Measurements from ENCODE around the gene CDH4. TPM values are rescaled to one million over a fixed set of nuclear protein-coding genes. Genes with fewer than 3 reads are reported as not detected.

CDH4 gene
- total RNA-seq, 2 experiments from 2014 or later, result 0.06 to 0.08 TPM

DNA sequence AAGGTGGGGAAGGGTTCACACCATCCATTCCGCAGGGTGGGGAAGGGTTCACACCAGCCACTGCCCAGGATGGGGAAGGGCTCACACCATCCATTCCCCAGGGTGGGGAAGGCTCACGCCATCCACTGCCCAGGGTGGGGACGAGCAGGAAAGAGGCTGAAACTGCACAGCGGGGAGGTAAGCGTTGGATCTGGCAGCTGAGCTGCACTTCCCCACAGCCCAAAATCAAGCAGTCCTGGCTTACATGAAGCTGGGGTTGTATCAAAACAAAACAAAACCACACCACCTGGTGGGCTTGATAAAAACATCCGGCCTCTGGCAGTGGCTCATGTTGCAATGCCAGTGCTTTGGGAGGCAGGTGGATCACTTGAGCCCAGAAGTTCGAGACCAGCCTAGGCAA lies 545.1 kb downstream of the CDH4 start:
- Mint-ChIP-seq H3K9me3 (no peaks in the 10 kb centered on the region), H3K27me3 (no peaks in the 10 kb centered on the region), H3K36me3 (no peaks in the 10 kb centered on the region), H3K4me3 (no peak overlapping the region), H3K27ac (no peak overlapping the region), H3K4me1 (no peaks in the 10 kb centered on the region)
- DNase-seq, result no peak

DNA sequence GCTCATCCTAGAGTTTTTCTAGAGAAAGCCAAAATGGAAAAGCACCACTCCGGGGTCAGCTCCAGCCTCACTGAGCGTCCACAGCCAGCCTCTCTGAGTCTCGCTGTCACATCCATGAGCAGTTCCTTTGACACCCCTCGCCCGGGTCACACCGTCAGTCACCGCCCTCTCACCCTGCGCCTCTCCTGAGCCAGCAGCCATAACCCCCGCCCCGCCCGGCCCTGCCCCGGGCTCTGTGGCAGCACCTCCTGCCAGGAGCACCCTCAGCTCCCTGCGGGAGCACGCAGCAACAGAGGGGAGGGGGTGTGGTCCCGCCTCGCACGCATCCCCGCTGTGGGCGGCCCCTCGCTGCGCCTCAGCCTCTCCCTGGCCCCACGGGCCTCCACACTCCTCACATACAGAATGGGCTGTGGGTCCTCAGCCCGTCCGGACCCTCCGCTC lies 545.9 kb downstream of the CDH4 start:
- DNase-seq, result no peak
- no peaks in the 10 kb centered on the region for H3K27me3 Mint-ChIP-seq
- no peaks in the 10 kb centered on the region for H3K4me1 Mint-ChIP-seq
- no peak overlapping the region for H3K27ac Mint-ChIP-seq
- no peak overlapping the region for H3K4me3 Mint-ChIP-seq
- H3K36me3 Mint-ChIP-seq, result no peaks in the 10 kb centered on the region
- H3K9me3 Mint-ChIP-seq, result no peaks in the 10 kb centered on the region

- Mint-ChIP-seq H3K36me3 (no peaks in the 10 kb centered on the region), H3K27ac (no peak overlapping the region), H3K27me3 (peaks cover 5% of the 10 kb centered on the region), H3K4me3 (no peak overlapping the region), H3K4me1 (no peaks in the 10 kb centered on the region), H3K9me3 (no peaks in the 10 kb centered on the region)
- no peak for DNase-seq
Measured at GRCh38 chr20:61798632-61799031, 546.6 kb downstream of the CDH4 start.

- Mint-ChIP-seq H3K27me3 (peaks cover 8% of the 10 kb centered on the region), H3K4me3 (no peak overlapping the region), H3K9me3 (no peaks in the 10 kb centered on the region), H3K27ac (no peak overlapping the region), H3K4me1 (no peaks in the 10 kb centered on the region), H3K36me3 (no peaks in the 10 kb centered on the region)
- no peak for DNase-seq
Measured at GRCh38 chr20:61799394-61799923, 547.4 kb downstream of the CDH4 start.

GRCh38 chr20:61799928-61800327 lies 547.9 kb downstream of the CDH4 start:
- Mint-ChIP-seq H3K4me1 (no peaks in the 10 kb centered on the region), H3K27ac (no peak overlapping the region), H3K9me3 (no peaks in the 10 kb centered on the region), H3K4me3 (no peak overlapping the region), H3K36me3 (no peaks in the 10 kb centered on the region), H3K27me3 (peaks cover 9% of the 10 kb centered on the region)
- no peak for DNase-seq

DNA sequence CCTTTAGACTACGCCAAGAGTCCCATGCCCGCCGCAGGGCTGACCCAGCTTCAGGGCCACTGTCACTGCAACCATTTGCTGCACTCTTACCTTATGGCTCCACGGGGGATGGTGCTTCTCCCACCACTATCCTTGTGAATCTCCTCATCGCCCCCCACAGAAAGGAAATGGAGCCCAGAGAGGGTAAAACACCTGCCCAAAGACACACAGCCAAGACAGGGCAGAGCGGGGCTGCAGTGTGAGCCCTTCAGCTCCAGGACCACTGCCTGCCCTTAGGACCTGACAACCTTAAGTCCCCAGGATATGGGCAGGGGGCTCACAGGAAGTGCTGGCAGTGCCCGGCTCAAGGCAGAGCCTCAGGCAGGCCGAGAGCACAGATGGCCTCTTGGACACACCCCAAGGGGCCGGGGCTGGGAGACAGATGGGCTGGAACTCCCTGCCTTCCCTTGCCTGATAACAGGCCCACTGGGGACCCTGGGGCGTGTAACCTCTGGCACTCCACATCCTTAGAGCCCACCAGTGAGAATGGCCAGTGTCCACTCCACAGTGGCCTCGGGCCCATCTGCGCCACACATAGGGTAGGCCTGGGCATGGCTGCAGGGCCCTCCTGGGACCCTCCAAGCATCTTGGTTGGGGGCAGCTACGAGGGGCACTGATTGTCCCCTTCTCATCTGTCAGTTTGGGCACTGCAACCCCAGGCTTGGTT lies 548.5 kb downstream of the CDH4 start:
- DNase-seq, result no peak
- H3K27me3 Mint-ChIP-seq, result peaks cover 9% of the 10 kb centered on the region
- no peaks in the 10 kb centered on the region for H3K9me3 Mint-ChIP-seq
- no peaks in the 10 kb centered on the region for H3K4me1 Mint-ChIP-seq
- no peak overlapping the region for H3K27ac Mint-ChIP-seq
- H3K4me3 Mint-ChIP-seq, result no peak overlapping the region
- H3K36me3 Mint-ChIP-seq, result no peaks in the 10 kb centered on the region

GRCh38 chr20:61801065-61801360 lies 549.0 kb downstream of the CDH4 start:
- H3K27me3 Mint-ChIP-seq, result peaks cover 9% of the 10 kb centered on the region
- H3K9me3 Mint-ChIP-seq, result no peaks in the 10 kb centered on the region
- H3K27ac Mint-ChIP-seq, result no peak overlapping the region
- no peaks in the 10 kb centered on the region for H3K36me3 Mint-ChIP-seq
- no peak for DNase-seq
- H3K4me3 Mint-ChIP-seq, result no peak overlapping the region
- H3K4me1 Mint-ChIP-seq, result no peaks in the 10 kb centered on the region

DNA sequence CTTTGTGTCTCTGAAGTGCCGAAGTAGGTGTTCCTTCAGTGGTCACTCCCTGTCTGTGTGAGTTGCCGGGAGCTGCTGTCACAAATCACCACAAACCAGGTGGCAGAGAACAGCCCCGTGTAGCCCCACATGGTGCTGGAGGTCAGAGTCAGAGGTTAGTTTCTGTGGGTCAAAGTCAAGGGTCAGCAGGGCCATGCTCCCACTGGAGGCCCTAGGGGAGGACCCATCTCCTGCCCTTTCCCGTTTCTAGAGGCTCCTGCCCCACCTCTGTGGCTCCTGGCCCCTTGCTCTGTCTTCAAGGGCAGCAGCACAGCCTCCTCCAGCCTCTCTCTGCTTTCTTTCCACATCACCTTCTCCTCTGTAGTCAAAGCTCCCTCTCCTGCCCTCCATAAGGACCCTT lies 549.4 kb downstream of the CDH4 start:
- no peaks in the 10 kb centered on the region for H3K9me3 Mint-ChIP-seq
- H3K4me3 Mint-ChIP-seq, result no peak overlapping the region
- no peak for DNase-seq
- peaks cover 9% of the 10 kb centered on the region for H3K27me3 Mint-ChIP-seq
- no peak overlapping the region for H3K27ac Mint-ChIP-seq
- H3K4me1 Mint-ChIP-seq, result no peaks in the 10 kb centered on the region
- H3K36me3 Mint-ChIP-seq, result no peaks in the 10 kb centered on the region

DNA sequence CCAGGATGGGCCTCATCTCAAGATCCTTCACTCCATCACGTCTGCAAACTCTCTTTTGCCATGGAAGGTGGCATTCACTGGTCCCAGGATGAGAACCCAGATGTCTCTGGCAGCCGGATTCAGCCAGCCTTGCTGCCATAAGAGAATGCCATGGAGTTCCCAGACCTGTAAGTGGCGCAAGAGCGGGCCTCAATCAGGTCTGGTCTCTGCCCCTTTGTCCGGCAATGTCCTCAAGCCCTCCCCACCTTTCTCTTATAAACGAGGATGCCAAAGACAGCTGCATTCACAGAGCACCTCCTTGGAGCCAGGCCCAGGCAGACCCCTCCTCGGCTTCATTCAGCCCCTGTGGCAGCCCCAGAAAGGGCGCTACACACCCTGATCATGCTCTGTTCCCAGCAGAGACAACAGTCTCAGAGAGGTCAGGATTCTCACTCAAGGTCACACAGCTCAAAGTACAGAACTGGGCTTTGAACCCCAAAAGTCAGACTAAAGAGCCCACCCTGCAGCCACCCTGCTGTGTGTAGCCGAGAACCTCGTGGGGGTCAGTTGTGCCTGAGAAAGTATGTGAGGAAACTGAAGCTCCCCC lies 549.9 kb downstream of the CDH4 start:
- no peak for DNase-seq
- no peaks in the 10 kb centered on the region for H3K4me1 Mint-ChIP-seq
- H3K27me3 Mint-ChIP-seq, result peaks cover 9% of the 10 kb centered on the region
- no peak overlapping the region for H3K27ac Mint-ChIP-seq
- H3K9me3 Mint-ChIP-seq, result no peaks in the 10 kb centered on the region
- no peak overlapping the region for H3K4me3 Mint-ChIP-seq
- no peaks in the 10 kb centered on the region for H3K36me3 Mint-ChIP-seq

DNA sequence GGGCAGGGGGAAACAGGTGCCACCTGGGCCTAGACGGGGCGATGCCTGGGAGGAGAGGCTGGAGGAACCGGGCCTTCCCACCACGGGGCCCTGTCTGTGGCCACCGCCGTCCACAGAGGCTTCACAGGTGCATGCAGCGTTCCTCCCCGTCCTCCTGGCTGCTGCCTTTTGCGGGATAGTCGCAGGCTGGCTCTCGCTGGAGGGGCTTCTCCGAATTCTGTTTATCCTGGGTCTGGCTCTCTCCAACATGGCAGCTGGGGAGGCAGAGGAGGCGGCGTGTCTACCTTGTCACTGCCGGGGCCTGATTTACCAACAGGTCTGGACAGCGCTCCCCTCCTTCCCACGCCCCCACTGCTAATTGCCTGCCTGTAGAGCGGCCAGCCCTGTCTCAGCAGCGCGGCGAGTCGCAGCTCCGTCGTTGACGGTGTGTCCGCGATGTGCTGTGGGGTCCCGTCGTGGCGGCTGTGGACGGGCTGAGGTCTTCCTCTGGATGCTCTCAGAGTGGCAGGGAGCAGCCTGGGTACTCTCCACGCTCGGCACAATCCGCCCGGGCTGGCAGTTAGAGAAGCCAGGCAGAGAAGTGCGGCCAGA lies 550.8 kb downstream of the CDH4 start:
- no peaks in the 10 kb centered on the region for H3K9me3 Mint-ChIP-seq

GRCh38 chr20:61803416-61803914 lies 551.4 kb downstream of the CDH4 start:
- no peak overlapping the region for H3K4me3 Mint-ChIP-seq
- no peaks in the 10 kb centered on the region for H3K36me3 Mint-ChIP-seq
- H3K27ac Mint-ChIP-seq, result no peak overlapping the region
- peaks cover 11% of the 10 kb centered on the region for H3K27me3 Mint-ChIP-seq
- H3K4me1 Mint-ChIP-seq, result no peaks in the 10 kb centered on the region
- DNase-seq, result no peak
- H3K9me3 Mint-ChIP-seq, result no peaks in the 10 kb centered on the region

More for the DNA sequence above, 550.8 kb downstream of the CDH4 start:
- Mint-ChIP-seq H3K36me3 (no peaks in the 10 kb centered on the region), H3K27ac (no peak overlapping the region), H3K27me3 (peaks cover 9% of the 10 kb centered on the region), H3K4me3 (no peak overlapping the region), H3K4me1 (no peaks in the 10 kb centered on the region)
- DNase-seq, result no peak

GRCh38 chr20:61803915-61804751 lies 552.1 kb downstream of the CDH4 start:
- Mint-ChIP-seq H3K27ac (no peak overlapping the region), H3K36me3 (no peaks in the 10 kb centered on the region), H3K27me3 (peaks cover 13% of the 10 kb centered on the region), H3K4me3 (no peak overlapping the region), H3K4me1 (no peaks in the 10 kb centered on the region), H3K9me3 (no peaks in the 10 kb centered on the region)
- no peak for DNase-seq

DNA sequence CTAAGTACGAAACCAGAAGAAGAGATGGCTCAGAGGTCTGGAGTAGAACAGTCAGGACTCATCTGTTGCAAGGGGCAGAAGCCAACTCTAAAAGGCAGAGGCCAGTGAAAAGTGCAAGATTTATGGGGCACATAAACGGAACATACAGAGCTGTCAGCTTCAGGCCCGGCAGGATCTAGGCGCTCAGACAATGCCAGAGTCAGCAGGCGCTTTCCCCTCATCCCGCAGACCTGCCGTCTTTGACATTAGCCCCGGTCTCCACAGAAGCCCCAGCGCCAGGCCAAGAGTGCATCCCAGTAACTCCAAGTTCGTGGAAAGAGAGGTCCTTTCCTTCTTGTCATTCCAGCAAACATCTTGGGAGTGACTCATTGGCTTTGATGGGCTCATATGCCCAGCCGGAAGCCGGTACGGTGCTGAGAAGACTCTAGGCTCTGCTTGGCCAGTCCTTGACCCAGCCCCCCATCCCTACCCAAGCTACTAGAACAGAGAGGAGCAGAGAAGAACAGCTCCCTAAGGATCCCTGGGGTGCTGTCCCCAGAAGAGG lies 552.8 kb downstream of the CDH4 start:
- Mint-ChIP-seq H3K27ac (no peak overlapping the region), H3K9me3 (no peaks in the 10 kb centered on the region), H3K27me3 (peaks cover 13% of the 10 kb centered on the region), H3K4me3 (no peak overlapping the region), H3K4me1 (no peaks in the 10 kb centered on the region), H3K36me3 (no peaks in the 10 kb centered on the region)
- no peak for DNase-seq

DNA sequence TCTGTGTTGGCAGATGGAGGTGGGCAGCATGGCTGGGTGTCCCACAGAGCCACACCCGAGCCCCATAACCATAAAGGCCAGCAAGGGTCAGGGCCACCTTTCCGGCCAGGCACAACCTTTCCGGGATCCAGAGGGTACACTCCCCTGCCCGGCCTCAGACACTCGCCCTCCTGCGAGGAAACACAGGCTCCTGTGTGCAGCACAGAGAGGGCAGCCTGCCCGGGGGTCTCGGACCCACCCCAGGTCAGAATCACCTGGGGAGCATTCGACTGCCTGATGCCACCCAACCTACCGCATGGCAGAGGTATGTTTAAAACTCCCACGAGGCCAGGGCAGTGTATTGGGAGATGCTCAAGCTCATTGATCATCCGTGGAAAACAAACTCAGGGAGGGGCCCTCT lies 553.3 kb downstream of the CDH4 start:
- no peak overlapping the region for H3K4me3 Mint-ChIP-seq
- H3K9me3 Mint-ChIP-seq, result no peaks in the 10 kb centered on the region
- H3K27ac Mint-ChIP-seq, result no peak overlapping the region
- no peaks in the 10 kb centered on the region for H3K4me1 Mint-ChIP-seq
- H3K36me3 Mint-ChIP-seq, result no peaks in the 10 kb centered on the region
- H3K27me3 Mint-ChIP-seq, result peaks cover 13% of the 10 kb centered on the region
- DNase-seq, result no peak

- H3K27ac Mint-ChIP-seq, result no peak overlapping the region
- H3K27me3 Mint-ChIP-seq, result peaks cover 13% of the 10 kb centered on the region
- H3K36me3 Mint-ChIP-seq, result no peaks in the 10 kb centered on the region
- DNase-seq, result no peak
- no peaks in the 10 kb centered on the region for H3K9me3 Mint-ChIP-seq
- no peaks in the 10 kb centered on the region for H3K4me1 Mint-ChIP-seq
- no peak overlapping the region for H3K4me3 Mint-ChIP-seq
Measured at GRCh38 chr20:61805781-61806180, 553.7 kb downstream of the CDH4 start.

Data from activated naive CD8-positive, alpha-beta T cell treated with anti-CD3 and anti-CD28 coated beads for 36 hours (primary cell).